IMR-90 (cell line): Measurements from ENCODE around the gene TAPT1. TPM values are rescaled to one million over a fixed set of nuclear protein-coding genes. Genes with fewer than 3 reads are reported as not detected.

ENCODE experiments used
- ATAC-seq: fragments of 200-7000 bp; cut with Tn5 transposase; 2 replicates; pipeline ENCODE4 v1.9.1; 2020; ENCODE audit warnings: low read depth, mild to moderate bottlenecking, moderate library complexity
- BruUV-seq: library from RNA; stranded (reverse); fragments of 400-500 nt; replicated peaks from 2 replicates; lab custom pipeline; 2021; lab: Mats Ljungman, UMichigan
- CTCF ChIA-PET: fragments of 300-600 bp; formaldehyde crosslinking; extraction: SDS; loops from one replicate; lab custom pipeline; 2021; ENCODE audit warnings: antibody characterized with exemption; lab: Yijun Ruan, JAX
- POLR2A ChIA-PET: fragments of 300-600 bp; sonication (Branson Sonifier 250); formaldehyde crosslinking; loops from one replicate; lab custom pipeline; 2022; ENCODE audit warnings: antibody characterized with exemption; ENCODE audit not compliant: unreplicated experiment; lab: Charles Lee
- DNase-seq: peaks from one replicate; pipeline ENCODE4 v3.0.0; 2013
- H2AFZ ChIP-seq: replicated peaks from 2 replicates; pipeline ENCODE3; 2013; ENCODE audit warnings: low read length, mild to moderate bottlenecking; ENCODE audit not compliant: poor library complexity
- H2AK5ac ChIP-seq: 2 replicates; pipeline ENCODE4 v1.6.1; 2013; ENCODE audit warnings: low read depth, low read length, inconsistent platforms
- H2AK9ac ChIP-seq: replicated peaks from 2 replicates; pipeline ENCODE3; 2013; ENCODE audit warnings: mild to moderate bottlenecking, low read depth, low read length, moderate library complexity; ENCODE audit not compliant: poor library complexity
- H2BK120ac ChIP-seq: 2 replicates; pipeline ENCODE4 v1.6.1; 2013; ENCODE audit warnings: low read depth, low read length, inconsistent platforms
- H2BK15ac ChIP-seq: 3 replicates; pipeline ENCODE4 v1.6.1; 2013; ENCODE audit warnings: low read depth, low read length, inconsistent platforms
- H2BK20ac ChIP-seq: 2 replicates; pipeline ENCODE4 v1.6.1; 2013; ENCODE audit warnings: low read depth, mild to moderate bottlenecking, inconsistent platforms, low read length, moderate library complexity
- H2BK5ac ChIP-seq: 2 replicates; pipeline ENCODE4 v1.6.1; 2013; ENCODE audit warnings: mild to moderate bottlenecking, low read depth, low read length, inconsistent platforms; ENCODE audit not compliant: poor library complexity, severe bottlenecking
- H3K14ac ChIP-seq: replicated peaks from 2 replicates; pipeline ENCODE4 v1.6.1; 2013; ENCODE audit warnings: low read depth, low read length, inconsistent platforms
- H3K18ac ChIP-seq: 2 replicates; pipeline ENCODE4 v1.6.1; 2013; ENCODE audit warnings: low read depth, low read length, control low read depth
- H3K23ac ChIP-seq: 2 replicates; pipeline ENCODE4 v1.6.1; 2013; ENCODE audit warnings: low read depth, low read length, inconsistent platforms
- H3K27ac ChIP-seq: 2 replicates; pipeline ENCODE4 v1.5.1; 2013; ENCODE audit warnings: mild to moderate bottlenecking, control low read depth, low read length; ENCODE audit not compliant: insufficient read depth
- H3K27me3 ChIP-seq: 2 replicates; pipeline ENCODE4 v1.6.1; 2013; ENCODE audit warnings: low read length; ENCODE audit not compliant: control insufficient read depth, insufficient read depth
- H3K36me3 ChIP-seq: 2 replicates; pipeline ENCODE4 v1.6.1; 2013; ENCODE audit warnings: low read length, mixed read lengths; ENCODE audit not compliant: control insufficient read depth, insufficient read depth
- H3K4ac ChIP-seq: 2 replicates; pipeline ENCODE4 v1.6.1; 2013; ENCODE audit warnings: low read depth, low read length, inconsistent platforms
- H3K4me1 ChIP-seq: 2 replicates; pipeline ENCODE4 v1.6.1; 2013; ENCODE audit warnings: low read length, mixed read lengths; ENCODE audit not compliant: control insufficient read depth, insufficient read depth
- H3K4me2 ChIP-seq: 2 replicates; pipeline ENCODE4 v1.6.1; 2013; ENCODE audit warnings: low read depth, mild to moderate bottlenecking, control low read depth, low read length, moderate library complexity
- H3K4me3 ChIP-seq: 2 replicates; pipeline ENCODE4 v1.5.1; 2013; ENCODE audit warnings: low read depth, mild to moderate bottlenecking, control low read depth, low read length, moderate library complexity; ENCODE audit not compliant: insufficient read depth
- H3K56ac ChIP-seq: 2 replicates; pipeline ENCODE4 v1.6.1; 2013; ENCODE audit warnings: low read length, inconsistent platforms; ENCODE audit not compliant: insufficient read depth; ENCODE audit errors: extremely low read depth
- H3K79me1 ChIP-seq, 2 experiments: 2 replicates each; pipeline ENCODE4 v1.6.1; 2013; ENCODE audit warnings: low read length in 2 of 2, inconsistent platforms in 1 of 2, low read depth in 1 of 2
- H3K9ac ChIP-seq: 2 replicates; pipeline ENCODE4 v1.6.1; 2013; ENCODE audit warnings: low read depth, low read length, control low read depth
- H3K9me1 ChIP-seq: 2 replicates; pipeline ENCODE4 v1.6.1; 2013; ENCODE audit warnings: low read length, inconsistent platforms; ENCODE audit not compliant: insufficient read depth
- H3K9me3 ChIP-seq: 2 replicates; pipeline ENCODE4 v1.6.1; 2013; ENCODE audit warnings: low read length; ENCODE audit not compliant: control insufficient read depth, insufficient read depth
- H4K20me1 ChIP-seq: 2 replicates; pipeline ENCODE4 v1.6.1; 2013; ENCODE audit warnings: low read length, inconsistent platforms; ENCODE audit not compliant: insufficient read depth
- H4K5ac ChIP-seq: 2 replicates; pipeline ENCODE4 v1.6.1; 2013; ENCODE audit warnings: mild to moderate bottlenecking, low read depth, low read length, control low read depth
- H4K8ac ChIP-seq, 2 experiments: 2 replicates each; pipeline ENCODE4 v1.6.1; 2013; ENCODE audit warnings: low read depth in 2 of 2, low read length in 2 of 2, control low read depth in 1 of 2, inconsistent platforms in 1 of 2
- H4K91ac ChIP-seq: 2 replicates; pipeline ENCODE4 v1.6.1; 2013; ENCODE audit warnings: low read depth, low read length, inconsistent platforms; ENCODE audit not compliant: insufficient read depth
- BHLHE40 ChIP-seq: fragments of 150-350 bp; IDR thresholded peaks from 2 replicates; pipeline ENCODE4 v1.6.1; 2016; ENCODE audit warnings: mild to moderate bottlenecking, low read depth, low read length
- CEBPB ChIP-seq: IDR thresholded peaks from 2 replicates; pipeline ENCODE4 v1.6.1; 2012; ENCODE audit warnings: low read depth, low read length, improper control_type of control experiment
- CHD1 ChIP-seq: IDR thresholded peaks from 2 replicates; pipeline ENCODE4 v1.6.1; 2012; ENCODE audit warnings: low read depth, low read length, improper control_type of control experiment
- CTCF ChIP-seq: conservative IDR thresholded peaks from 2 replicates; pipeline ENCODE4 v1.5.1; 2012; ENCODE audit warnings: mild to moderate bottlenecking, low read depth, low read length, improper control_type of control experiment
- ELK1 ChIP-seq: fragments of 150-350 bp; IDR thresholded peaks from 2 replicates; pipeline ENCODE4 v1.6.1; 2016; ENCODE audit warnings: low read depth, mild to moderate bottlenecking, low read length, moderate library complexity, borderline replicate concordance
- FOS ChIP-seq: fragments of 150-350 bp; IDR thresholded peaks from 2 replicates; pipeline ENCODE4 v1.6.1; 2016; ENCODE audit warnings: low read depth, low read length
- MAFK ChIP-seq: IDR thresholded peaks from 2 replicates; pipeline ENCODE4 v1.6.1; 2012; ENCODE audit warnings: low read depth, low read length, improper control_type of control experiment
- MAZ ChIP-seq: IDR thresholded peaks from 2 replicates; pipeline ENCODE4 v1.6.1; 2012; ENCODE audit warnings: low read depth, mild to moderate bottlenecking, low read length, improper control_type of control experiment, moderate library complexity, borderline replicate concordance
- MXI1 ChIP-seq: IDR thresholded peaks from 2 replicates; pipeline ENCODE4 v1.6.1; 2012; ENCODE audit warnings: low read depth, mild to moderate bottlenecking, low read length, moderate library complexity, borderline replicate concordance
- NFE2L2 ChIP-seq: fragments of 150-350 bp; IDR thresholded peaks from 2 replicates; pipeline ENCODE4 v1.6.1; 2016; ENCODE audit warnings: low read depth, mild to moderate bottlenecking, low read length
- POLR2A ChIP-seq: IDR thresholded peaks from 2 replicates; pipeline ENCODE4 v1.6.1; 2012; ENCODE audit warnings: mild to moderate bottlenecking, low read depth, low read length
- RAD21 ChIP-seq: IDR thresholded peaks from 2 replicates; pipeline ENCODE4 v1.6.1; 2012; ENCODE audit warnings: low read length, improper control_type of control experiment
- RCOR1 ChIP-seq: IDR thresholded peaks from 2 replicates; pipeline ENCODE4 v1.6.1; 2012; ENCODE audit warnings: mild to moderate bottlenecking, low read length, improper control_type of control experiment; ENCODE audit not compliant: insufficient replicate concordance
- RFX5 ChIP-seq: IDR thresholded peaks from 2 replicates; pipeline ENCODE4 v1.8.0; 2012; ENCODE audit warnings: low read depth, mild to moderate bottlenecking, low read length, moderate library complexity
- SMC3 ChIP-seq: fragments of 150-350 bp; IDR thresholded peaks from 2 replicates; pipeline ENCODE4 v1.6.1; 2016; ENCODE audit warnings: low read depth, mild to moderate bottlenecking, antibody characterized with exemption, low read length, moderate library complexity
- USF2 ChIP-seq: fragments of 150-350 bp; IDR thresholded peaks from 2 replicates; pipeline ENCODE4 v1.6.1; 2017; ENCODE audit warnings: mild to moderate bottlenecking, antibody characterized with exemption, low read length, low read depth
- WGBS, 2 experiments: methylation state at CpG; one replicate each; pipeline versions ENCODE4 v1.1.5 to v1.1.7; 2013; ENCODE audit warnings: missing lambda C conversion rate in 2 of 2; ENCODE audit not compliant: insufficient read length in 1 of 2; ENCODE audit errors: extremely low coverage in 2 of 2; 5-methylcytosine and 5-hydroxymethylcytosine counted together
- dilution Hi-C: fragments of 300-500 bp; cut with HindIII; formaldehyde crosslinking; loops from one replicate; pipeline ENCODE4 v1.14.3; 2018; ENCODE audit warnings: low sequenced_read_pairs; ENCODE audit not compliant: unreplicated experiment
- in situ Hi-C: fragments of 300-500 bp; cut with MboI; formaldehyde crosslinking; loops from 3 replicates; pipeline ENCODE4 v1.14.3; 2019; ENCODE audit warnings: low sequenced_read_pairs, inconsistent platforms, mixed read lengths
- intact Hi-C: fragments of 100-400 bp; cut with micrococcal nuclease; formaldehyde crosslinking; loops from 2 replicates; pipeline ENCODE4 v1.10.0; 2022
- polyA plus RNA-seq, 3 experiments: library from polyadenylated mRNA; depleted of rRNA; stranded (reverse); fragments of >200 nt; gene quantifications; 2 replicates each; pipeline ENCODE4 v1.2.3, GENCODE V29; 2012; ENCODE audit warnings: low replicate concordance in 1 of 3
- total RNA-seq: library from RNA; depleted of rRNA; stranded (reverse); fragments of >200 nt; gene quantifications from 2 replicates; pipeline ENCODE4 v1.2.3, GENCODE V29; 2012

Gene TAPT1
- total and polyA plus RNA-seq, 2 of the 4 experiments (the other 2 are of a cell fraction): 5.6 to 12.2 TPM

GRCh38 chr4:16265820-16266219, 39.5 kb upstream of the TAPT1 start:
- H3K14ac ChIP-seq: no peak overlapping the region
- H3K9me3 ChIP-seq: no peaks in the 10 kb centered on the region
- H2BK5ac ChIP-seq: no peak overlapping the region
- TF ChIP-seq USF2 (no peak), MAFK (no peak), CTCF (no peak), RFX5 (no peak), POLR2A (no peak), CEBPB (no peak), CHD1 (no peak), FOS (no peak), NFE2L2 (no peak), RCOR1 (no peak), MXI1 (no peak), ELK1 (no peak), BHLHE40 (no peak), SMC3 (no peak), RAD21 (no peak), MAZ (no peak)
- no peak overlapping the region for H4K8ac ChIP-seq
- DNase-seq (no peak), ATAC-seq (no peak)
- H3K27ac ChIP-seq: no peak overlapping the region
- no peaks in the 10 kb centered on the region for H4K20me1 ChIP-seq
- H3K4me1 ChIP-seq: no peaks in the 10 kb centered on the region
- no peak overlapping the region for H2AK5ac ChIP-seq
- no peaks in the 10 kb centered on the region for H3K79me1 ChIP-seq
- no peak overlapping the region for H4K5ac ChIP-seq
- POLR2A ChIA-PET: no interaction called here
- no TSS peak for BruUV-seq
- intact Hi-C loops: loop anchor here (1.0 to 10.0 kb wide), 4 partner anchors 69 to 461 kb away; no protein-coding TSS in a partner anchor
- H2AFZ ChIP-seq: no peak overlapping the region
- no peak overlapping the region for H3K4me3 ChIP-seq
- in situ Hi-C loops: loop anchor here (5.0 kb wide), 1 partner anchor 234 kb away; no protein-coding TSS in a partner anchor
- H2BK15ac ChIP-seq: no peak overlapping the region
- H2BK120ac ChIP-seq: no peak overlapping the region
- no peak overlapping the region for H2AK9ac ChIP-seq
- 60% methylated on average over 1 of the region's 3 CpGs; no CpG with 5 or more reads in 1 of the 2 experiments for WGBS, 2 experiments
- no peak overlapping the region for H3K9ac ChIP-seq
- CTCF ChIA-PET: interaction anchor here (1.1 to 1.6 kb wide), 3 partner anchors 15 to 460 kb away, joined by 3 to 6 read pairs (median 5); no protein-coding TSS in a partner anchor
- no peak overlapping the region for H3K23ac ChIP-seq
- H3K4ac ChIP-seq: no peak overlapping the region
- no peak overlapping the region for H4K91ac ChIP-seq
- dilution Hi-C loops: no loop called here
- H3K18ac ChIP-seq: no peak overlapping the region
- peaks cover 7% of the 10 kb centered on the region for H3K27me3 ChIP-seq
- no peaks in the 10 kb centered on the region for H3K36me3 ChIP-seq
- no peak overlapping the region for H2BK20ac ChIP-seq
- no peaks in the 10 kb centered on the region for H3K9me1 ChIP-seq
- H3K56ac ChIP-seq: no peak overlapping the region
- H3K4me2 ChIP-seq: no peak overlapping the region
